Measurements from ENCODE around the gene ATP5F1B.

DNA sequence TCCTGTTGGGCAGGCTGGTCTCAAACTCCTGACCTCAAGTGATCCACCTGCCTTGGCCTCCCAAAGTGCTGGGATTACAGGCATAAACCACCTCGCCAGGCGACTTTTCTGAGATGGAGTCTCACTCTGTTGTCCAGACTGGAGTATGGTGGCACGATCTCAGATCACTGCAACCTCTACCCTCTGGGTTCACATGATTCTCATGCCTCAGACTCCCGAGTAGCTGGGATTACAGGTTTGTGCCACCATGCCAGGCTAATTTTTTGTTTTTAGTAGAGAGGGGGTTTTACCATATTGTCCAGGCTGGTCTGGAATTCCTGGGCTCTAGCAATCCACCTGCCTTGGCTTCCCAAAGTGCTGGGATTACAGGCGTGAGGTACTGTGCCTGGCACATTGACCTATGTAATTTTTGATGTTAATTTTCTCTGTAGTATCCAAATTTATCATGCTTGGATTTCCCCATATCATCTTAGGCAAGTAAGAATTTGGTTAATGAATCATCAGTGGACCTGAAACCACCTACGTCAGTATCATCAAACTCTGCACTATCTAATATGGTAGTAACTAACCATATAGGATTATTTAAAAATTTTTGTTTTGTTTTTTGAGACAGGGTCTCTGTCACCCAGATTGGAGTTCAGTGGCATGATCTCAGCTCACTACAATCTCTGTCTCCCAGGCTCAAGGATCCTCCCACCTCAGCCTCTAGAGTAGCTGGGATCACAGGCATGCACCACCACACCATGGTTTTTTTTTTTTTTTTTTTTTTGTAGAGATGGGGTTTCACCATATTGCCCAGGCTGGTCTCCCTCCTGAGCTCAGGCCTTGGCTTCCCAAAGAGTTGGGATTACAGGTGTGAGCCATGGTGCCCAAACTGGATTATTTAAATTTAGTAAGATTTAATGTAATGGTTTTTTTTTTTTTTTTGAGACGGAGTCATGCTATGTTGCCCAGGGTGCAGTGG lies 11.9 kb upstream of the ATP5F1B start:
- TF ChIP-seq, protein P1, sequence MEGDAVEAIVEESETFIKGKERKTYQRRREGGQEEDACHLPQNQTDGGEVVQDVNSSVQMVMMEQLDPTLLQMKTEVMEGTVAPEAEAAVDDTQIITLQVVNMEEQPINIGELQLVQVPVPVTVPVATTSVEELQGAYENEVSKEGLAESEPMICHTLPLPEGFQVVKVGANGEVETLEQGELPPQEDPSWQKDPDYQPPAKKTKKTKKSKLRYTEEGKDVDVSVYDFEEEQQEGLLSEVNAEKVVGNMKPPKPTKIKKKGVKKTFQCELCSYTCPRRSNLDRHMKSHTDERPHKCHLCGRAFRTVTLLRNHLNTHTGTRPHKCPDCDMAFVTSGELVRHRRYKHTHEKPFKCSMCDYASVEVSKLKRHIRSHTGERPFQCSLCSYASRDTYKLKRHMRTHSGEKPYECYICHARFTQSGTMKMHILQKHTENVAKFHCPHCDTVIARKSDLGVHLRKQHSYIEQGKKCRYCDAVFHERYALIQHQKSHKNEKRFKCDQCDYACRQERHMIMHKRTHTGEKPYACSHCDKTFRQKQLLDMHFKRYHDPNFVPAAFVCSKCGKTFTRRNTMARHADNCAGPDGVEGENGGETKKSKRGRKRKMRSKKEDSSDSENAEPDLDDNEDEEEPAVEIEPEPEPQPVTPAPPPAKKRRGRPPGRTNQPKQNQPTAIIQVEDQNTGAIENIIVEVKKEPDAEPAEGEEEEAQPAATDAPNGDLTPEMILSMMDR (IDR thresholded peaks at IDR 0.05): no peak
- TF ChIP-seq POLR2AphosphoS5 (IDR thresholded peaks at IDR 0.05; ENCODE audit: insufficient read depth in 1 of 2, low read depth in 1 of 2) (no peak), POLR2A (IDR thresholded peaks at IDR 0.05) (no peak)

Measured in vagina (tissue), 2 donors.